ENCODE data around the gene KLF13.

KLF13 gene

DNA sequence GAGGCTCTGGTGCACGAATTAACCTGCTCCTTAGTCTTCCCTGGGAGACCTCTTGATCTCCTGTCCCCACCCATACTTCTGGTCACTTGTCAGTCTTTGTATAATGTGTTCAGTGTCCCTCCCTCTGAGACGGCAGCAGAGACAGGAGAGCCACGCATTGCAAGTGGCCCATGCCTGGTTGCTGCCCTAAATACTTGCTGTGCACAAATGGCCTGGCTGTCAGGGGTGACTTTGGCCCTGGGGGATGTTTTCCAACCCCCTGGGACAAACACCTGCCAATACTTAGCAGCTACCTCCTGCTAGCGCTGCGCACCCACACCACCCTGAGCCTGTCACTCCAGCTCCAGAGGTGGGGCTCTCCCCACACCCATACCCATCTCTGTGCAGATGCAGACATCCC lies 17.2 kb downstream of the KLF13 start:
- no peak overlapping the region for H3K4me3 ChIP-seq (ENCODE audit: low read length)
- no peak for DNase-seq (ENCODE audit: low read depth)
- TF ChIP-seq, protein P1, sequence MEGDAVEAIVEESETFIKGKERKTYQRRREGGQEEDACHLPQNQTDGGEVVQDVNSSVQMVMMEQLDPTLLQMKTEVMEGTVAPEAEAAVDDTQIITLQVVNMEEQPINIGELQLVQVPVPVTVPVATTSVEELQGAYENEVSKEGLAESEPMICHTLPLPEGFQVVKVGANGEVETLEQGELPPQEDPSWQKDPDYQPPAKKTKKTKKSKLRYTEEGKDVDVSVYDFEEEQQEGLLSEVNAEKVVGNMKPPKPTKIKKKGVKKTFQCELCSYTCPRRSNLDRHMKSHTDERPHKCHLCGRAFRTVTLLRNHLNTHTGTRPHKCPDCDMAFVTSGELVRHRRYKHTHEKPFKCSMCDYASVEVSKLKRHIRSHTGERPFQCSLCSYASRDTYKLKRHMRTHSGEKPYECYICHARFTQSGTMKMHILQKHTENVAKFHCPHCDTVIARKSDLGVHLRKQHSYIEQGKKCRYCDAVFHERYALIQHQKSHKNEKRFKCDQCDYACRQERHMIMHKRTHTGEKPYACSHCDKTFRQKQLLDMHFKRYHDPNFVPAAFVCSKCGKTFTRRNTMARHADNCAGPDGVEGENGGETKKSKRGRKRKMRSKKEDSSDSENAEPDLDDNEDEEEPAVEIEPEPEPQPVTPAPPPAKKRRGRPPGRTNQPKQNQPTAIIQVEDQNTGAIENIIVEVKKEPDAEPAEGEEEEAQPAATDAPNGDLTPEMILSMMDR (conservative IDR thresholded peaks at IDR 0.05; ENCODE audit: low read depth, low read length) = no peak

DNA sequence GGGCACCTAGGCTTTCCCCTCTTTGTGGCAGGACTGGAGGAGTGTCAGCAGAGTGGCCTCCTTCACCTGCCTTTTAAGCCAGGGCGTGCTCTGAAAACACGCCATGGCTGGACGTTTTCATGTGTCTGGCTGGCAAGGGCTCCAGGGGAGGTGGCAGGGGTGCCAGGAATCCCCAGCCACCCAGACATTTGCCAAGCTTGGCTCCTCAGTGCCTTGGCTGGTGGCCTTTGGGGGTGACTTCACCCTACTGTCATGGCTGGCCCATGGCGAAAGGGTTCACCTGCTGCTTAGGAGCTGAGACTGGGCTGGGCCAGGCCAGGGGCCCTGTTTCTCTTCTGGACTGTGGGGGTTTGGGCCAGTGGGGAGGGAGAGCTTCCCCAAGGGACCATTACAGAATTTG lies 17.6 kb downstream of the KLF13 start:
- TF ChIP-seq, protein P1 (conservative IDR thresholded peaks at IDR 0.05; ENCODE audit: low read depth, low read length) = no peak
- H3K4me3 ChIP-seq (ENCODE audit: low read length) = no peak overlapping the region
- no peak for DNase-seq (ENCODE audit: low read depth)

DNA sequence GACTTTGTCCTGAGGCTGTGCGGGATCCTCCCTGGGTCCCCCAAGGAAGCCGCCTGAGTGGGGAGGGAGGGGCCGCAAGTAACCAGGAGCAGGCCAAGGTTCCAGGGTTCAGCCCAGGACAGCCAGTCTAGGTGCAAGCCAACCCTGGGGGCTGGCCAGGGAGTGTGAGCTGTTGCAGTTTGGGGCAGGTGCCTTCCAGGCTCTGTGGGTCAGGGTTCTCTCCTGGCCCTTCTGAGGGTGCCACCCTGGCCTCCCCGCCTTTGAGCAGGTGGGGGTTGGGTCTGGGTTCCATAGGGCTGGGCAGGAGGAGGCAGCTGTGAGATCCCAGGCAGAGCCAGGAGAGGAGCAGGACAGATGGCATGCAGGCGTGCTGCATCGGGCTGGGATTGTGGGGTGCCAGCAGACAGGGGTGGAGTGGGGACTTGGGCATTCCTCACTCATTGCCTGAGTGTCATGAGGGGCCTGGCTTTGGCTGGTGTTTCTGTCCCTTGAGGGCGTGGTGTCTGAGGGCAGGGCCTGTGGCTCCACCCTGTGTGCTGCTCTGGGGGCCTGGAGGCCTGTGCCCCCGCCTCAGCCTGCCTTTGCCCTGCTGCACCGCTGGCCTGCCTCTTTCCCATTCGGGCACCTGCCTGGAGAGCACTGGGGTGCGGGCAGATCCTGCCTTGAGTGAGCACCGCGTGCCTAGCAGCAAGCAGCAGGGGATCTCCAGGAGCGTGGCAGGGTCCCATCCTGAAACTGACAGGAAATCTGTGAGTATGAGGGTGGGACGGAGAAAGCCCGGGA lies 18.4 kb downstream of the KLF13 start:
- H3K4me3 ChIP-seq (ENCODE audit: low read length) = no peak overlapping the region
- TF ChIP-seq, protein P1 (conservative IDR thresholded peaks at IDR 0.05; ENCODE audit: low read depth, low read length) = no peak
- DNase-seq (ENCODE audit: low read depth) = no peak

DNA sequence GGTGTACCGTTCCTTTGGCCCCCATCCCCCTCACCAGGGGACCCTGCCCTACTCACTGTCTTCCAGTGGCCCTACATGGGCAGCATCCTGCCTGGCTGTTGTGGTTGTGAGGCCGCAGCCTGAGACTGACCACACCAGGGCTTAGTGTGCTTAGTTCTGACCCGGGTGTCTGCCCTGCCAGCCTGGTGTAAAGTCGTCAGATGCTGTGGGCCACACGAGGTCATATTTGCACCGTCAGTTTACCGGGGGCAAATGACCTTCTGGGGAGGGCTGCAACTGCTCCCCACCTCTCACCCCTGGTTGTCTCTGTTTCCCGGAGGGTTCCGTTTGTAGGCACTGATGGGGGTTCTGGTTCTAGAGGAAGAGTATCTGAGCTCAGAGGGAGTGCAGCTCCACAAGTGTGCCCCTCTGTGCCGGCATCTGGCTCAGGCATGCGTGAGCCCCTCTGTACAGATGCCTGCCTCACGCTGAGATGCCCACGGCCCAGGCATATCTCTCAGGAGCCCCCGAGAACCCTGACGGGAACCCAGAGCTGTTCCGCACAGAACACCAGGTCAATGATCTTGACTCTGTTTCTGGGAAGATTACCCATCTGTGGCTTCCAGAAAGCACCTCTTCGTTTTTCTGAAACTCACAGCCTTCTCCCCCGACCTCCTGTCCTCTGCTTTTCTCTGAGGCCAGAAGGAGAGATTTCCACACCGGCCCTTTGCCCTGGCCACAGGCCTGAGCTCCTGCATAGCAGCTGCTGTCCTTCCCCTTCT lies 19.2 kb downstream of the KLF13 start:
- no peak for DNase-seq (ENCODE audit: low read depth)
- H3K4me3 ChIP-seq (ENCODE audit: low read length) = no peak overlapping the region
- TF ChIP-seq, protein P1 (conservative IDR thresholded peaks at IDR 0.05; ENCODE audit: low read depth, low read length) = no peak

DNA sequence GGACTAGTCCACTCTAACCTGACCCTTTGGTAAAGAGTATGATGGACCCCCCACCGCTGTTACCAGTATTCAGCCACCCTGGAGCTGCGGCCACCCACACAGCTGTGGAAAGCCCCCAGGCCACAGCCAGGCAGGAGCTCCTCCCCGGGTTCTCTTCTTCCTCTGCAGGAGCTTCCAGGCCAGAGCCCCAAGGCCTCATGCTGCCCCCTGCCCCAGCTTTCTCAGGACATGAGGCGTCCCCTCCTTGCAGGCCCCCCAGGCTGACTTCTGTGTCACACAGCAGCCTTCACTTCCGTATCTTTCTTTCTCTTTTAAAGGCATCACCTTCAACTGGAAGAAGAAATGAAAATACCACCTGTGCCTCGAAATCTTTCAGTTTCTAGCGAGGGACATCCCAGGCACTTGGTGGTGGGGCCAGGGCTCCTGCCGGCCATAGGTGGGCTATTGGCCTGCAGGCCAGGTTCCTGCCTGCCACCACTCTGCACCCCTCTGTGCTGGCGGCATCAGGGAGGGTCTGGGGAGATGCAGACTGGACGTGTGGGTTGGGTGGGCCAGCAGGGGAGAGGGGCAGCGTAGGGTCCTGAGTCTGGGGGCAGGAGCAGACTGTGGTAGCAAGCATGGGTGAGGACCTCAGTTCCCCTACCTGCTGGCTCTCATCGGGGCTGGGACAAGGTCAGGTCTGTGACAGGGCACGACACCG lies 19.9 kb downstream of the KLF13 start:
- no peak overlapping the region for H3K4me3 ChIP-seq (ENCODE audit: low read length)
- DNase-seq (ENCODE audit: low read depth) = no peak
- TF ChIP-seq, protein P1 (conservative IDR thresholded peaks at IDR 0.05; ENCODE audit: low read depth, low read length) = no peak

DNA sequence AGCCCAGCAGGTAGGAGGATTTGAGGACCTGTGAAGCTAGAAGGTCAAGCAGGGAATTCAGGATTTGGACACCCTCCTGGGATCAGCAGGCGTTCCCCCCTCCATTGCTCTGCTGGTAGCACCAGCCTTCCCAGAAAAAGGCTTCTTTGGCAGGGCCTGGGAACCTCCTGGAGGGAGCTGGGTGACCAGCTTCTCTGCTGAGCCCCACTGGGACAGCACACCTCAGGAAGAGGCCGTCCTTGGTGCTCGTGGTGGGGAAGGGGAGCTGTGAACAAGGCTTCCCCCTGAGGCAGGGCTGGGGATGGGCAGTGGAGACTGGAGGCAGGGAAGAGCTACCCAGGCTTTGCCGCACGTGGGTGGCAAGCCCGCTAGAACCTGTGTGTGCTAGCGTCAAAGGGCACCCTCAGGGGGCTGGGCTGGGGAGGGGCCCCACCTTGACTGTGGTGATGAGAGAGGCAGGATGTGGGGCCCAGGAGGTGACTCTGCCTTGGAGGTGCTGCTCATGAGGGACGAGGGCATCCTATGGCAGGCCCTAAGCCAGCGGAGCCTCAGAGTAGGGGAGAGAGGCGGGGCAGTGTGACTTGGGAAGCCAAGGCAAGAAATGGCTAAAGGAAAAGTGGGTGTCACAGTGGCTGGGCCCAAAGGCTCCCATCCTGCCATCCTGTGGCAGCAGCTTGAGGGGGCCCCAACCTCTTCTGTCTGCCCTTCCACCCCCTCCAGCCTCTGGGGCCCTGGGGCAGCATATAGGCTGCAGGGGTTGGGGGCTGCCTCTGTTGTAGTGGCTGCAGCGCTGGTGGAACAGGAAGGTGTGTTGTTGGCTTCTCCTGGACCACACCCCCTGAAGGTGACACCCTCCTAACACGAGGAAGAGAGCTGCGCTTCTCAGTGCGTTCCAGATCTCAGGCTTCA lies 20.7 kb downstream of the KLF13 start:
- H3K4me3 ChIP-seq (ENCODE audit: low read length) = no peak overlapping the region
- no peak for DNase-seq (ENCODE audit: low read depth)
- TF ChIP-seq, protein P1 (conservative IDR thresholded peaks at IDR 0.05; ENCODE audit: low read depth, low read length) = no peak
